AG04449 (cell line): ENCODE data around the gene CPA1.

Experiments
- CTCF ChIA-PET: fragments of 350-600 bp; formaldehyde crosslinking; extraction: SDS; loops from one replicate; lab custom pipeline; 2021; ENCODE audit warnings: antibody characterized with exemption; lab: Yijun Ruan, JAX
- POLR2A ChIA-PET: fragments of 400-600, 350-600 bp; formaldehyde crosslinking; extraction: SDS; loops from one replicate; lab custom pipeline; 2020; ENCODE audit warnings: antibody characterized with exemption, inconsistent platforms; lab: Yijun Ruan, JAX
- DNase-seq: peaks from one replicate; pipeline ENCODE4 v3.0.0-alpha.2; 2010; ENCODE audit warnings: low read depth, low spot score
- H3K4me3 ChIP-seq: 2 replicates; pipeline ENCODE4 v1.5.1; 2011; ENCODE audit warnings: low read depth, mild to moderate bottlenecking, control low read depth, low read length
- CTCF ChIP-seq: IDR thresholded peaks from one replicate; pipeline ENCODE4 v1.5.1; 2011; ENCODE audit warnings: mild to moderate bottlenecking, moderate library complexity, low read length, control low read depth, inconsistent platforms; ENCODE audit not compliant: insufficient read depth; ENCODE audit errors: missing control alignments

CPA1 gene

GRCh38 chr7:130364451-130364850 lies 15.8 kb upstream of the CPA1 start:
- POLR2A ChIA-PET, result interaction anchor here (0.9 to 1.9 kb wide), 3 partner anchors 71 to 128 kb away, joined by 3 to 6 read pairs (median 4); partner anchors contain the start of genes CPA4 and MEST
- CTCF ChIA-PET, result interaction anchor here (1.2 to 1.3 kb wide), 2 partner anchors 88 to 291 kb away, joined by 3 read pairs; no protein-coding TSS in a partner anchor
- no peak for DNase-seq
- H3K4me3 ChIP-seq, result no peak overlapping the region
- TF ChIP-seq CTCF, result no peak

GRCh38 chr7:130365088-130365487 lies 15.2 kb upstream of the CPA1 start:
- TF ChIP-seq CTCF, result no peak
- POLR2A ChIA-PET, result interaction anchor here (1.6 to 1.7 kb wide), 3 partner anchors 9 to 73 kb away, joined by 3 to 4 read pairs (median 4); partner anchors contain the start of gene CPA4
- CTCF ChIA-PET, result interaction anchor here (1.0 to 1.3 kb wide), 3 partner anchors 11 to 292 kb away, joined by 3 read pairs; no protein-coding TSS in a partner anchor
- DNase-seq, result no peak
- H3K4me3 ChIP-seq, result no peak overlapping the region

GRCh38 chr7:130365511-130366441 lies 14.5 kb upstream of the CPA1 start:
- ChIA-PET POLR2A (interaction anchor here (0.6 to 1.7 kb wide), 4 partner anchors 9 to 73 kb away, joined by 3 to 4 read pairs (median 4); partner anchors contain the start of gene CPA4), CTCF (interaction anchor here (1.0 to 1.3 kb wide), 3 partner anchors 12 to 292 kb away, joined by 3 read pairs; no protein-coding TSS in a partner anchor)
- DNase-seq, result no peak
- no peak for TF ChIP-seq CTCF
- H3K4me3 ChIP-seq, result no peak overlapping the region

GRCh38 chr7:130366564-130366963 lies 13.7 kb upstream of the CPA1 start:
- no peak overlapping the region for H3K4me3 ChIP-seq
- ChIA-PET POLR2A (interaction anchor here (1.6 to 1.7 kb wide), 2 partner anchors 10 to 74 kb away, joined by 3 to 4 read pairs; no protein-coding TSS in a partner anchor), CTCF (no interaction called here)
- DNase-seq, result no peak
- no peak for TF ChIP-seq CTCF

- no peak overlapping the region for H3K4me3 ChIP-seq
- CTCF ChIA-PET, result interaction anchor here (0.8 kb wide), 1 partner anchor 122 kb away, joined by 3 read pairs; no protein-coding TSS in a partner anchor
- TF ChIP-seq CTCF, result no peak
- POLR2A ChIA-PET, result no interaction called here
- DNase-seq, result no peak
These were observed 13.1 kb upstream of the CPA1 start for GRCh38 chr7:130367088-130367755.
